Measurements from ENCODE around the gene PRXL2B.

DNA sequence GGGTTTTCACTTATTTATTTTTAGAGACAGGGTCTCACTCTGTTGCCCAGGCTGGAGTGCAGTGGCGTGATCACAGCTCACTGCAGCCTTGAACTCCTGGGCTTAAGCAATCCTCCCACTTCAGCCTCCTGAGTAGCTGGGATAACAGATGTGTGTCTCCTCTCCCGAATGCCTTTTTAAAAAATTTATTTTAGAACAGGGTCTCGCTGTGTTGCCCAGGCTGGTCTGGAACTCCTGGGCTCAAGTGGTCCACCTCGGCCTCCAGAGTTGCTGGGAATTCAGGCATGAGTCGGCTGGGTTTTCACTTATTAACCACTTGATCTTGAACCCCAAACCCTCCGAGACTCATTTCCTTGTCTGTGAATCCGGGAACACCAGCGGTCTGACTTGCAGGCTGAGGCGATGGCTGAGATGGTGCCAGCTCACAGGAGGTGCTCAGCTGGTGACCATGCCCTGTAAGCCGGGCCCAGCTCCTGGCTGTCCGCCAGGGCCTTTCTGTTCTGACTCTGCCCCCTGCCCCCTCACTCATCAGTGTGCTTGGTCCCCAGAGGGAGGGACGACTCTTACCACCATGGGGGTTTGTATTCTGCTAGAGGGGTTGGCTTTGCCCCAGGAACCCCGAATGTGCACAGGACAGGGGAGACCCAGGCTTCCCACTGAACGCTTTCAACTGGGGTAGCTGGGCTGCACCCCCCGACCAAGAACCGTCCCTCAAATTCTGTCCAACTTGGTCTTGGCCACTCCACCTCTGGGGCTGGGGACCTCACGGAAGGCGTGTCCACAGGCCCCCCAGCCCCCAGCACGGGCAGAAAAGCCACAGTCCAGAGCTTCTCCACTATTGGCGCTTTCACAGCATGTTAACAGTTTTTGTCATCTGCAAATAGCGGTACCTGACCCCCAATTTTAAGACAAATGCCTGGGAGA is 23.7 kb downstream of the PRXL2B start:
- TF ChIP-seq, protein P1, sequence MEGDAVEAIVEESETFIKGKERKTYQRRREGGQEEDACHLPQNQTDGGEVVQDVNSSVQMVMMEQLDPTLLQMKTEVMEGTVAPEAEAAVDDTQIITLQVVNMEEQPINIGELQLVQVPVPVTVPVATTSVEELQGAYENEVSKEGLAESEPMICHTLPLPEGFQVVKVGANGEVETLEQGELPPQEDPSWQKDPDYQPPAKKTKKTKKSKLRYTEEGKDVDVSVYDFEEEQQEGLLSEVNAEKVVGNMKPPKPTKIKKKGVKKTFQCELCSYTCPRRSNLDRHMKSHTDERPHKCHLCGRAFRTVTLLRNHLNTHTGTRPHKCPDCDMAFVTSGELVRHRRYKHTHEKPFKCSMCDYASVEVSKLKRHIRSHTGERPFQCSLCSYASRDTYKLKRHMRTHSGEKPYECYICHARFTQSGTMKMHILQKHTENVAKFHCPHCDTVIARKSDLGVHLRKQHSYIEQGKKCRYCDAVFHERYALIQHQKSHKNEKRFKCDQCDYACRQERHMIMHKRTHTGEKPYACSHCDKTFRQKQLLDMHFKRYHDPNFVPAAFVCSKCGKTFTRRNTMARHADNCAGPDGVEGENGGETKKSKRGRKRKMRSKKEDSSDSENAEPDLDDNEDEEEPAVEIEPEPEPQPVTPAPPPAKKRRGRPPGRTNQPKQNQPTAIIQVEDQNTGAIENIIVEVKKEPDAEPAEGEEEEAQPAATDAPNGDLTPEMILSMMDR (IDR thresholded peaks at IDR 0.05 in 2 of 3, conservative IDR thresholded peaks at IDR 0.05 in 1 of 3; ENCODE audit: borderline replicate concordance in 1 of 3, insufficient read depth in 1 of 3, low read depth in 2 of 3, low read length in 2 of 3), result no peak
- no peak for TF ChIP-seq POLR2A (IDR thresholded peaks at IDR 0.05; ENCODE audit: borderline replicate concordance, extremely low read depth, insufficient read depth, insufficient read length)
- no peak for TF ChIP-seq CEBPB (IDR thresholded peaks at IDR 0.05; ENCODE audit: low read depth)
- TF ChIP-seq EZH2 (IDR thresholded peaks at IDR 0.05), result no peak
- TF ChIP-seq ELF1 (IDR thresholded peaks at IDR 0.05; ENCODE audit: borderline replicate concordance, low read depth), result no peak
- TF ChIP-seq RAD21 (IDR thresholded peaks at IDR 0.05; ENCODE audit: low read depth), result no peak
- no peak for TF ChIP-seq EZH2phosphoT487 (IDR thresholded peaks at IDR 0.05; ENCODE audit: borderline replicate concordance)
- TF ChIP-seq, protein P2, sequence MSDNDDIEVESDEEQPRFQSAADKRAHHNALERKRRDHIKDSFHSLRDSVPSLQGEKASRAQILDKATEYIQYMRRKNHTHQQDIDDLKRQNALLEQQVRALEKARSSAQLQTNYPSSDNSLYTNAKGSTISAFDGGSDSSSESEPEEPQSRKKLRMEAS (IDR thresholded peaks at IDR 0.05), result no peak
- TF ChIP-seq SRF (IDR thresholded peaks at IDR 0.05; ENCODE audit: low read depth), result no peak

Data from HCT116 (cell line).